IMR-90 (cell line): ENCODE data around the gene ATXN10. TPM values are rescaled to one million over a fixed set of nuclear protein-coding genes. Genes with fewer than 3 reads are reported as not detected.

Source experiments
- ATAC-seq: fragments of 200-7000 bp; cut with Tn5 transposase; 2 replicates; pipeline ENCODE4 v1.9.1; 2020; ENCODE audit warnings: low read depth, mild to moderate bottlenecking, moderate library complexity
- BruUV-seq: library from RNA; stranded (reverse); fragments of 400-500 nt; replicated peaks from 2 replicates; lab custom pipeline; 2021; lab: Mats Ljungman, UMichigan
- CTCF ChIA-PET: fragments of 300-600 bp; formaldehyde crosslinking; extraction: SDS; loops from one replicate; lab custom pipeline; 2021; ENCODE audit warnings: antibody characterized with exemption; lab: Yijun Ruan, JAX
- POLR2A ChIA-PET: fragments of 300-600 bp; sonication (Branson Sonifier 250); formaldehyde crosslinking; loops from one replicate; lab custom pipeline; 2022; ENCODE audit warnings: antibody characterized with exemption; ENCODE audit not compliant: unreplicated experiment; lab: Charles Lee
- DNase-seq: peaks from one replicate; pipeline ENCODE4 v3.0.0; 2013
- H2AFZ ChIP-seq: replicated peaks from 2 replicates; pipeline ENCODE3; 2013; ENCODE audit warnings: low read length, mild to moderate bottlenecking; ENCODE audit not compliant: poor library complexity
- H2AK5ac ChIP-seq: 2 replicates; pipeline ENCODE4 v1.6.1; 2013; ENCODE audit warnings: low read depth, low read length, inconsistent platforms
- H2AK9ac ChIP-seq: replicated peaks from 2 replicates; pipeline ENCODE3; 2013; ENCODE audit warnings: mild to moderate bottlenecking, low read depth, low read length, moderate library complexity; ENCODE audit not compliant: poor library complexity
- H2BK120ac ChIP-seq: 2 replicates; pipeline ENCODE4 v1.6.1; 2013; ENCODE audit warnings: low read depth, low read length, inconsistent platforms
- H2BK15ac ChIP-seq: 3 replicates; pipeline ENCODE4 v1.6.1; 2013; ENCODE audit warnings: low read depth, low read length, inconsistent platforms
- H2BK20ac ChIP-seq: 2 replicates; pipeline ENCODE4 v1.6.1; 2013; ENCODE audit warnings: low read depth, mild to moderate bottlenecking, inconsistent platforms, low read length, moderate library complexity
- H2BK5ac ChIP-seq: 2 replicates; pipeline ENCODE4 v1.6.1; 2013; ENCODE audit warnings: mild to moderate bottlenecking, low read depth, low read length, inconsistent platforms; ENCODE audit not compliant: poor library complexity, severe bottlenecking
- H3K14ac ChIP-seq: replicated peaks from 2 replicates; pipeline ENCODE4 v1.6.1; 2013; ENCODE audit warnings: low read depth, low read length, inconsistent platforms
- H3K18ac ChIP-seq: 2 replicates; pipeline ENCODE4 v1.6.1; 2013; ENCODE audit warnings: low read depth, low read length, control low read depth
- H3K23ac ChIP-seq: 2 replicates; pipeline ENCODE4 v1.6.1; 2013; ENCODE audit warnings: low read depth, low read length, inconsistent platforms
- H3K27ac ChIP-seq: 2 replicates; pipeline ENCODE4 v1.5.1; 2013; ENCODE audit warnings: mild to moderate bottlenecking, control low read depth, low read length; ENCODE audit not compliant: insufficient read depth
- H3K27me3 ChIP-seq: 2 replicates; pipeline ENCODE4 v1.6.1; 2013; ENCODE audit warnings: low read length; ENCODE audit not compliant: control insufficient read depth, insufficient read depth
- H3K36me3 ChIP-seq: 2 replicates; pipeline ENCODE4 v1.6.1; 2013; ENCODE audit warnings: low read length, mixed read lengths; ENCODE audit not compliant: control insufficient read depth, insufficient read depth
- H3K4ac ChIP-seq: 2 replicates; pipeline ENCODE4 v1.6.1; 2013; ENCODE audit warnings: low read depth, low read length, inconsistent platforms
- H3K4me1 ChIP-seq: 2 replicates; pipeline ENCODE4 v1.6.1; 2013; ENCODE audit warnings: low read length, mixed read lengths; ENCODE audit not compliant: control insufficient read depth, insufficient read depth
- H3K4me2 ChIP-seq: 2 replicates; pipeline ENCODE4 v1.6.1; 2013; ENCODE audit warnings: low read depth, mild to moderate bottlenecking, control low read depth, low read length, moderate library complexity
- H3K4me3 ChIP-seq: 2 replicates; pipeline ENCODE4 v1.5.1; 2013; ENCODE audit warnings: low read depth, mild to moderate bottlenecking, control low read depth, low read length, moderate library complexity; ENCODE audit not compliant: insufficient read depth
- H3K56ac ChIP-seq: 2 replicates; pipeline ENCODE4 v1.6.1; 2013; ENCODE audit warnings: low read length, inconsistent platforms; ENCODE audit not compliant: insufficient read depth; ENCODE audit errors: extremely low read depth
- H3K79me1 ChIP-seq, 2 experiments: 2 replicates each; pipeline ENCODE4 v1.6.1; 2013; ENCODE audit warnings: low read length in 2 of 2, inconsistent platforms in 1 of 2, low read depth in 1 of 2
- H3K9ac ChIP-seq: 2 replicates; pipeline ENCODE4 v1.6.1; 2013; ENCODE audit warnings: low read depth, low read length, control low read depth
- H3K9me1 ChIP-seq: 2 replicates; pipeline ENCODE4 v1.6.1; 2013; ENCODE audit warnings: low read length, inconsistent platforms; ENCODE audit not compliant: insufficient read depth
- H3K9me3 ChIP-seq: 2 replicates; pipeline ENCODE4 v1.6.1; 2013; ENCODE audit warnings: low read length; ENCODE audit not compliant: control insufficient read depth, insufficient read depth
- H4K20me1 ChIP-seq: 2 replicates; pipeline ENCODE4 v1.6.1; 2013; ENCODE audit warnings: low read length, inconsistent platforms; ENCODE audit not compliant: insufficient read depth
- H4K5ac ChIP-seq: 2 replicates; pipeline ENCODE4 v1.6.1; 2013; ENCODE audit warnings: mild to moderate bottlenecking, low read depth, low read length, control low read depth
- H4K8ac ChIP-seq, 2 experiments: 2 replicates each; pipeline ENCODE4 v1.6.1; 2013; ENCODE audit warnings: low read depth in 2 of 2, low read length in 2 of 2, control low read depth in 1 of 2, inconsistent platforms in 1 of 2
- H4K91ac ChIP-seq: 2 replicates; pipeline ENCODE4 v1.6.1; 2013; ENCODE audit warnings: low read depth, low read length, inconsistent platforms; ENCODE audit not compliant: insufficient read depth
- BHLHE40 ChIP-seq: fragments of 150-350 bp; IDR thresholded peaks from 2 replicates; pipeline ENCODE4 v1.6.1; 2016; ENCODE audit warnings: mild to moderate bottlenecking, low read depth, low read length
- CEBPB ChIP-seq: IDR thresholded peaks from 2 replicates; pipeline ENCODE4 v1.6.1; 2012; ENCODE audit warnings: low read depth, low read length, improper control_type of control experiment
- CHD1 ChIP-seq: IDR thresholded peaks from 2 replicates; pipeline ENCODE4 v1.6.1; 2012; ENCODE audit warnings: low read depth, low read length, improper control_type of control experiment
- CTCF ChIP-seq: conservative IDR thresholded peaks from 2 replicates; pipeline ENCODE4 v1.5.1; 2012; ENCODE audit warnings: mild to moderate bottlenecking, low read depth, low read length, improper control_type of control experiment
- FOS ChIP-seq: fragments of 150-350 bp; IDR thresholded peaks from 2 replicates; pipeline ENCODE4 v1.6.1; 2016; ENCODE audit warnings: low read depth, low read length
- MAZ ChIP-seq: IDR thresholded peaks from 2 replicates; pipeline ENCODE4 v1.6.1; 2012; ENCODE audit warnings: low read depth, mild to moderate bottlenecking, low read length, improper control_type of control experiment, moderate library complexity, borderline replicate concordance
- MXI1 ChIP-seq: IDR thresholded peaks from 2 replicates; pipeline ENCODE4 v1.6.1; 2012; ENCODE audit warnings: low read depth, mild to moderate bottlenecking, low read length, moderate library complexity, borderline replicate concordance
- NFE2L2 ChIP-seq: fragments of 150-350 bp; IDR thresholded peaks from 2 replicates; pipeline ENCODE4 v1.6.1; 2016; ENCODE audit warnings: low read depth, mild to moderate bottlenecking, low read length
- POLR2A ChIP-seq: IDR thresholded peaks from 2 replicates; pipeline ENCODE4 v1.6.1; 2012; ENCODE audit warnings: mild to moderate bottlenecking, low read depth, low read length
- RAD21 ChIP-seq: IDR thresholded peaks from 2 replicates; pipeline ENCODE4 v1.6.1; 2012; ENCODE audit warnings: low read length, improper control_type of control experiment
- RCOR1 ChIP-seq: IDR thresholded peaks from 2 replicates; pipeline ENCODE4 v1.6.1; 2012; ENCODE audit warnings: mild to moderate bottlenecking, low read length, improper control_type of control experiment; ENCODE audit not compliant: insufficient replicate concordance
- RFX5 ChIP-seq: IDR thresholded peaks from 2 replicates; pipeline ENCODE4 v1.8.0; 2012; ENCODE audit warnings: low read depth, mild to moderate bottlenecking, low read length, moderate library complexity
- SMC3 ChIP-seq: fragments of 150-350 bp; IDR thresholded peaks from 2 replicates; pipeline ENCODE4 v1.6.1; 2016; ENCODE audit warnings: low read depth, mild to moderate bottlenecking, antibody characterized with exemption, low read length, moderate library complexity
- WGBS, 2 experiments: methylation state at CpG; one replicate each; pipeline versions ENCODE4 v1.1.5 to v1.1.7; 2013; ENCODE audit warnings: missing lambda C conversion rate in 2 of 2; ENCODE audit not compliant: insufficient read length in 1 of 2; ENCODE audit errors: extremely low coverage in 2 of 2; 5-methylcytosine and 5-hydroxymethylcytosine counted together
- dilution Hi-C: fragments of 300-500 bp; cut with HindIII; formaldehyde crosslinking; loops from one replicate; pipeline ENCODE4 v1.14.3; 2018; ENCODE audit warnings: low sequenced_read_pairs; ENCODE audit not compliant: unreplicated experiment
- in situ Hi-C: fragments of 300-500 bp; cut with MboI; formaldehyde crosslinking; loops from 3 replicates; pipeline ENCODE4 v1.14.3; 2019; ENCODE audit warnings: low sequenced_read_pairs, inconsistent platforms, mixed read lengths
- intact Hi-C: fragments of 100-400 bp; cut with micrococcal nuclease; formaldehyde crosslinking; loops from 2 replicates; pipeline ENCODE4 v1.10.0; 2022
- polyA plus RNA-seq, 3 experiments: library from polyadenylated mRNA; depleted of rRNA; stranded (reverse); fragments of >200 nt; gene quantifications; 2 replicates each; pipeline ENCODE4 v1.2.3, GENCODE V29; 2012; ENCODE audit warnings: low replicate concordance in 1 of 3
- total RNA-seq: library from RNA; depleted of rRNA; stranded (reverse); fragments of >200 nt; gene quantifications from 2 replicates; pipeline ENCODE4 v1.2.3, GENCODE V29; 2012
- TF ChIP-seq, protein P1 (sequence below): fragments of 150-350 bp; IDR thresholded peaks from 2 replicates; pipeline ENCODE4 v1.6.1; 2017; ENCODE audit warnings: mild to moderate bottlenecking, antibody characterized with exemption, low read length, low read depth
- TF ChIP-seq, protein P2 (sequence below): fragments of 150-350 bp; IDR thresholded peaks from 2 replicates; pipeline ENCODE4 v1.6.1; 2016; ENCODE audit warnings: low read depth, mild to moderate bottlenecking, low read length, moderate library complexity, borderline replicate concordance

The ATXN10 gene
- total and polyA plus RNA-seq, 2 of the 4 experiments (the other 2 are of a cell fraction) = 116 to 231 TPM

DNA sequence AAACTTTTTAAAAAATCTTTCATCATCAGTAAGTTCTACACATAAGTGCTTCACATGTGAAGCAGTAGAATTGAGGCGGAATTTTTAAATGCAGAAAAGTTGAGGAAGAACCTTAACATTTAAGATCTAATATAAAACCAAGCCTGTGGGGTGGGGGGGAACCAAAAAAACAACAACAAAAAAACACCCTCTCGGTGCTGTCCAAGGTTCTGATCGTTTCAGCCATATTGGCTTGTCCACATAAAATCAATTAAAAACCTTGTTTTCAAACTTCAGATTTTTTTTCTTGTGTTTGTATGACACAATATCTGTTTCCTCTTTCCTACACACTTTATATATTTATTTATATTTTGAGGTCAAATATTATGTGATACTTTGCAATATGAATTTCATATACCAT lies 175.3 kb downstream of the ATXN10 start:
- H4K20me1 ChIP-seq = peaks cover 25% of the 10 kb centered on the region; the same call in 1 of the 2 replicates
- H2AK5ac ChIP-seq = no peak overlapping the region
- intact Hi-C loops = loop anchor here (5.0 to 10.0 kb wide), 3 partner anchors 115 to 262 kb away; no protein-coding TSS in a partner anchor
- H2BK120ac ChIP-seq = no peak overlapping the region
- H3K27me3 ChIP-seq = no peaks in the 10 kb centered on the region
- no peak for ATAC-seq
- no peak overlapping the region for H3K23ac ChIP-seq
- in situ Hi-C loops = loop anchor here (10.0 kb wide), 1 partner anchor 192 kb away; no protein-coding TSS in a partner anchor
- H4K91ac ChIP-seq = no peak overlapping the region
- BruUV-seq = no TSS peak
- H3K56ac ChIP-seq = no peak overlapping the region
- no peak overlapping the region for H3K4me3 ChIP-seq
- H4K8ac ChIP-seq = no peak overlapping the region
- H3K9me1 ChIP-seq = peaks cover 21% of the 10 kb centered on the region
- H2BK5ac ChIP-seq = no peak overlapping the region
- CTCF ChIA-PET = no interaction called here
- H2BK15ac ChIP-seq = no peak overlapping the region
- H2AFZ ChIP-seq = no peak overlapping the region
- no peak overlapping the region for H3K4ac ChIP-seq
- TF ChIP-seq SMC3 = no peak
- no peak for TF ChIP-seq RCOR1
- TF ChIP-seq CEBPB = no peak
- TF ChIP-seq, protein P1, sequence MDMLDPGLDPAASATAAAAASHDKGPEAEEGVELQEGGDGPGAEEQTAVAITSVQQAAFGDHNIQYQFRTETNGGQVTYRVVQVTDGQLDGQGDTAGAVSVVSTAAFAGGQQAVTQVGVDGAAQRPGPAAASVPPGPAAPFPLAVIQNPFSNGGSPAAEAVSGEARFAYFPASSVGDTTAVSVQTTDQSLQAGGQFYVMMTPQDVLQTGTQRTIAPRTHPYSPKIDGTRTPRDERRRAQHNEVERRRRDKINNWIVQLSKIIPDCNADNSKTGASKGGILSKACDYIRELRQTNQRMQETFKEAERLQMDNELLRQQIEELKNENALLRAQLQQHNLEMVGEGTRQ = no peak
- TF ChIP-seq FOS = no peak
- TF ChIP-seq, protein P2, sequence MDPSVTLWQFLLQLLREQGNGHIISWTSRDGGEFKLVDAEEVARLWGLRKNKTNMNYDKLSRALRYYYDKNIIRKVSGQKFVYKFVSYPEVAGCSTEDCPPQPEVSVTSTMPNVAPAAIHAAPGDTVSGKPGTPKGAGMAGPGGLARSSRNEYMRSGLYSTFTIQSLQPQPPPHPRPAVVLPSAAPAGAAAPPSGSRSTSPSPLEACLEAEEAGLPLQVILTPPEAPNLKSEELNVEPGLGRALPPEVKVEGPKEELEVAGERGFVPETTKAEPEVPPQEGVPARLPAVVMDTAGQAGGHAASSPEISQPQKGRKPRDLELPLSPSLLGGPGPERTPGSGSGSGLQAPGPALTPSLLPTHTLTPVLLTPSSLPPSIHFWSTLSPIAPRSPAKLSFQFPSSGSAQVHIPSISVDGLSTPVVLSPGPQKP = no peak
- no peak for TF ChIP-seq RFX5
- TF ChIP-seq NFE2L2 = no peak
- no peak for TF ChIP-seq MXI1
- no peak for TF ChIP-seq POLR2A
- TF ChIP-seq CTCF = no peak
- no peak for TF ChIP-seq RAD21
- no peak for TF ChIP-seq BHLHE40
- no peak for TF ChIP-seq CHD1
- TF ChIP-seq MAZ = no peak
- no peak overlapping the region for H4K5ac ChIP-seq
- H3K14ac ChIP-seq = no peak overlapping the region
- no peak overlapping the region for H3K4me2 ChIP-seq
- no peak for DNase-seq
- no peak overlapping the region for H2AK9ac ChIP-seq
- dilution Hi-C loops = no loop called here
- H3K36me3 ChIP-seq = peaks cover 23% of the 10 kb centered on the region
- H2BK20ac ChIP-seq = no peak overlapping the region
- no peak overlapping the region for H3K27ac ChIP-seq
- H3K9me3 ChIP-seq = no peaks in the 10 kb centered on the region; the same call in none of the 2 replicates
- POLR2A ChIA-PET = no interaction called here
- H3K18ac ChIP-seq = no peak overlapping the region
- no CpG with 5 or more reads among the region's 3 CpGs for WGBS, 2 experiments
- no peak overlapping the region for H3K9ac ChIP-seq
- peaks cover 4% of the 10 kb centered on the region for H3K4me1 ChIP-seq
- peaks cover 21 to 46% of the 10 kb centered on the region in 2 experiments; a peak in 3 of 4 replicates for H3K79me1 ChIP-seq
